Dendritic cell treated with granulocyte-macrophage colony-stimulating factor and Interleukin-4, amounts not matched to agents 40 ng/mL and 50 ng/mL, for 4 days (primary cell): ENCODE results near the gene ATP6V1G2.
"Not testable (repeated sequence)": the region's sequence is repeated elsewhere in the genome, so short reads cannot be mapped to it uniquely, and the experiment has no call there.

Experiments
- H3K27ac Mint-ChIP-seq: one replicate; pipeline ENCODE4 v1.8.0; 2022; ENCODE audit warnings: mild to moderate bottlenecking, mixed read lengths
- H3K27me3 Mint-ChIP-seq: one replicate; pipeline ENCODE4 v1.8.0; 2022; ENCODE audit warnings: mild to moderate bottlenecking, mixed read lengths
- H3K36me3 Mint-ChIP-seq: one replicate; pipeline ENCODE4 v1.8.0; 2022; ENCODE audit warnings: low read depth, mixed read lengths
- H3K4me1 Mint-ChIP-seq: one replicate; pipeline ENCODE4 v1.8.0; 2022; ENCODE audit warnings: low read depth, mixed read lengths
- H3K4me3 Mint-ChIP-seq: one replicate; pipeline ENCODE4 v1.8.0; 2022; ENCODE audit warnings: mild to moderate bottlenecking, moderate library complexity, mixed read lengths
- H3K9me3 Mint-ChIP-seq: one replicate; pipeline ENCODE4 v1.8.0; 2022; ENCODE audit warnings: mixed read lengths
- intact Hi-C: fragments of 100-400 bp; cut with micrococcal nuclease; formaldehyde crosslinking; loops from one replicate; pipeline ENCODE4 v1.15.0; 2022

Gene ATP6V1G2

DNA sequence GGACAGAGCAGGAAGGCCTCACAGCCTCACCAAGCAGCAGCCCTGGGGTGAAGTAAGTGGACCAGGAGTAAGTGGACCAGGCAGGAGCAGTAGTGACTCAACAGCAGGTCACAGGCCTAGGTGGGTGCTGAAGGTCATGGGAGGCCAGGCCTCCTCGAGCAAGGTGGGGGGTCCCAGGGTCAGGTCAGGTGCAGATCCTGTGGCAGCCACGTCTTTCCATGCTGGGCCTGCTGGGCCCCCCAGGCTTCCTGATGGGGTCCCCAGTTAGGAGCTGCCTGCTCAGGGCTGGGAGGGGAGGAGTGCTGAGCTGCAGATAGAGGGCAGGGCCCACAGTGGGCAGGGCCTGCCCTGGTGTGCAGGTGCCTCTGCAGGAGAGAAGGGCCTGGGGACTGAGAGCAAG, 37.4 kb downstream of the ATP6V1G2 start:
- H3K27me3 Mint-ChIP-seq, result not testable (repeated sequence)

DNA sequence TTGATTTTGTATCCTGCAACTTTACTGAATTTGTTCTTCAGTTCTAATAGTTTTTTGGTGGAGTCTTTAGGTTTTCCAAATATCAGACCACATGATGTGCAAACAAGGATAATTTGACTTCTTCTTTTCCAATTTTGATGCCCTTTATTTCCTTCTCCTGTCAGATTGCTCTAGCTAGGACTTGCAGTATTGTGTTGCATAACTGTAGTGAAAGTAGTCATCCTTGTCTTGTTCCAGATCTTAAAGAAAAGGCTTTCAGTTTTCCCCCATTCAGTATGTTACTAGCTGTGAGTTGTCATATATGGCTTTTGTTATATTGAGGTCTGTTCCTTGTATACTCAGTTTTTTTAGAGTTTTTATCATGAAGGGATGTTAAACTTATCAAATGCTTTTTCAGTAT, 43.8 kb downstream of the ATP6V1G2 start:
- intact Hi-C loops, result no loop called here
- Mint-ChIP-seq H3K9me3 (no peaks in the 10 kb centered on the region), H3K4me1 (peaks cover 62% of the 10 kb centered on the region), H3K36me3 (peaks cover 54% of the 10 kb centered on the region), H3K27me3 (no peaks in the 10 kb centered on the region), H3K4me3 (no peak overlapping the region), H3K27ac (no peak overlapping the region)

More for the DNA sequence above, 37.4 kb downstream of the ATP6V1G2 start:
- H3K4me1 Mint-ChIP-seq, result peaks cover 19% of the 10 kb centered on the region
- H3K36me3 Mint-ChIP-seq, result peaks cover 70% of the 10 kb centered on the region
- peak overlapping the region; percentile 17 for H3K27ac Mint-ChIP-seq
- intact Hi-C loops, H3K4me3 Mint-ChIP-seq, H3K9me3 Mint-ChIP-seq: not testable (repeated sequence)

DNA sequence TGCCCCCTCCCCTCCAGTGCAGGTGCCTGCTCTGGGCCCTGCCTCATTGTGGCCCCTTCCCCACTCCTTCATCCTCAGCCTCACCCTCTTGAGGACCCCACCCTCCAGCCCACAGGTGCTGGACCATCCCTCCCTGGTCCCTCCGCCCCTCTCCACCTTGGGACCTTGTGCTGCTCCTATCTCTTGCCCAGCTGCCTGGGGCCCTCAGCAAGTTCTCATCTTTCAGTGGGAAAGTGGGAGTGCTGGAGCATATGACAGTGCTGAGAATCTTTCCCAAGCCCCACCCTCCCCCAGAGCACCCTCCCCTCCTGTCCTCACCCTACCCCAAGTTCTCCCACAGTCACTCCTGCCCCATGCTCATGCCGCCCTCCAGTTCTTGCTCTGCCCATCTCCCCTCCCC, 46.8 kb downstream of the ATP6V1G2 start:
- H3K4me3 Mint-ChIP-seq, H3K27ac Mint-ChIP-seq, H3K27me3 Mint-ChIP-seq, intact Hi-C loops, H3K9me3 Mint-ChIP-seq: not testable (repeated sequence)
- Mint-ChIP-seq H3K36me3 (peaks cover 33% of the 10 kb centered on the region), H3K4me1 (peaks cover 71% of the 10 kb centered on the region)

DNA sequence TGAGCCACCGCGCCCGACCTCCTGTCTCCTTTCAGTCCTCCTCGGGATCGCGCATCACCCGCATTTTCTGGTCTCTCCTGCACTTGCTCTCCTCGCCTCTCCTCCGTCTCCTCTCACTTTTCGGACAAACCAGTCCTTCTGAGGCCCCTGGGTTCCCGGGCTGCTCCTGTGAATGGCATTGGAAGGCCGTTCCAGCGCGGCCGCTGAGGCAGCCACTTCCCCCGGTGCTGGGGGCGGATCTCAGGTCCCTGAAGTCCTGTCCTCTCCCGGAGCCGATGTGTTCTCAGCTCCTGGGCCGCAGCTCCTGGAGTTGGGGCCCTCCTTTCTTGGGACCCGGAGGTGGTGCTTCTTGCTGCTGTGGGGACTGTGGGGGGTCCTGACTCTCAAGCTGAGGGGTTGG, 47.7 kb downstream of the ATP6V1G2 start:
- intact Hi-C loops, result no loop called here
- no peaks in the 10 kb centered on the region for H3K9me3 Mint-ChIP-seq
- H3K27ac Mint-ChIP-seq, result peak overlapping the region; percentile 12
- peaks cover 72% of the 10 kb centered on the region for H3K4me1 Mint-ChIP-seq
- peaks cover 40% of the 10 kb centered on the region for H3K36me3 Mint-ChIP-seq
- H3K27me3 Mint-ChIP-seq, result no peaks in the 10 kb centered on the region
- H3K4me3 Mint-ChIP-seq, result peak overlapping the region; percentile 69

DNA sequence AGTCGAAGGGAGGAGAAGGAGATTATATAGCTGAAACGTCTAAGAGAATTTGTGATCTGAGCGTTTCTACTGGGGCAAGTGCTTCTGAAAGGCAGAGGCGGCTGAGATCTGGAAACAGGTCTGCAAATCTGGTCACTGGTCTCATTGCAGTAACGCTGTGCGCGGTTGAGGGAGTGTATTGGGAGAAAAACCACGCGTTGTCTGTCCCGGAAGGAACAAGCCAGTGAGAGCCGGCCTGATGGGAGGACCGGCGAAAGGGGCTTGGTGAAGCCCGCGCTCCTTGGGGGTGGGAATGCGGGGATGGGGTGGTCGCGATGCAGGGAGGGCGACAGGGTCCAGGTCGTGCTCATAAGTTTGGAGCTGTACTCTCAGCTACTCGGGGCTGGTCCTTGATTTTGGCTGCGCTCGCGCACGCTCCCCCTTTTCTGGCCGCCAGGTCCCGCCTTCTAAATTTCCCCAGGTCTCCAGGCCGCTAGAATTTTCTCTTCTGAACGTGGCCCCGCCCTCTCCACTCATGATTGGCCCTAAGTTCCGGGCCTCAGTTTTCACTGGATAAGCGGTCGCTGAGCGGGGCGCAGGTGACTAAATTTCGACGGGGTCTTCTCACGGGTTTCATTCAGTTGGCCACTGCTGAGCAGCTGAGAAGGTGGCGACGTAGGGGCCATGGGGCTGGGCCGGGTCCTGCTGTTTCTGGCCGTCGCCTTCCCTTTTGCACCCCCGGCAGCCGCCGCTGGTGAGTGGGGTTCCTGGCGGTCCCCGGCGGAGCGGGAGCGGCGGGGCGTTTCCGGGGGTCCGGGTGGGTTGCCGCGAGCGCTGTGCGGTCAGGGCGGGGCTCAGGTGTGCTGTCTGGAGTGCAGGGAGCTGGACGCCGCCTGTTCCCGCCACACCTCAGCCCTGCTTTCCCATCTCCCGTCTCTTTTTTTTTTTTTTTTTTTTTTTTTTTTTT, 48.6 kb downstream of the ATP6V1G2 start, which contains the start of gene MICB:
Gene MICB, plus strand, starts transcription at position 615 of the 946 bp plus-strand sequence. Its CDS starts 49 bp downstream, at position 664.
- Mint-ChIP-seq H3K27me3 (no peaks in the 10 kb centered on the region), H3K4me3 (peak within 1 kb of the TSS; percentile 69), H3K4me1 (peaks cover 69% of the 10 kb centered on the region), H3K36me3 (peaks cover 40% of the 10 kb centered on the region), H3K27ac (peak within 1 kb of the TSS; percentile 78), H3K9me3 (no peaks in the 10 kb centered on the region)
- intact Hi-C loops, result no loop called here

DNA sequence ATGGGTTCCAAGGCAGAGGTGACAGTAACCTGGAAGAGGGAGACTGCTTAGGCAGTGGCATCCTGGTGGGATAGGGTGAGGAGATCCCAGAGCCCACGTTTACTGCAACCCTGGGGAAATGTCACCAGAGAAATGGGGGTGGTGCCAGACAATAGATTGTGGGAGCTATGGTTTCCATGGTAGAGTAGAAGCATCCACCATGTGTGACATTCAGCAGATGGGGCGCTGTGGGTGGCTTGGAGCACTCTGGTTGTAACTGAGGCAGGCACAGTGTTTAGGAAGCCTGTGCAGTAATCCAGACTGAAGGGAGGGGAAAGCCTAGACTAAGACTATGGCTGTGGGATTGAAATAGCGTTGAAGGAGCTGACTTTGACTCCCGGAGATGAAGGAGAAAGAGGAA, 49.6 kb downstream of the ATP6V1G2 start:
- Mint-ChIP-seq H3K4me3 (peak overlapping the region; percentile 69), H3K4me1 (peaks cover 59% of the 10 kb centered on the region), H3K36me3 (peaks cover 40% of the 10 kb centered on the region), H3K27ac (peak overlapping the region; percentile 78)
- intact Hi-C loops, H3K9me3 Mint-ChIP-seq, H3K27me3 Mint-ChIP-seq: not testable (repeated sequence)

DNA sequence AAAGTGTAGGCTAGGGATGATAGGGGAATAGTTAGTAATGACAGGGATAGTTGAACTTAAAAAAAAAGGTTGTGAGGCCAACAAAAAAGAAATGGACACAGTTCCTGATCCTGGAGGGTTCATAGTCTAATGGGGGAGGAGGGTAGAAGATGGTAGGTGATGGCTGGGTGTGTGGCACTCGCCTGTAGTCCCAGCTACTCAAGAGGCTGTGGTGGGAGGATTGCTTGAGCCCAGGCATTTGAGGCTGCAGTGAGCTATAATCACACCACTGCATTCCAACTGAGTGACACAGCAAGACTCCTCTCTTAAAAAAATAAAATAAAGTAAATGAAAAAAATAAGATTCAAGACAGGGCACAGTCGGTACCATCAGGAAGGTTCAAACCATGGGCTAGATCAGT, 50.8 kb downstream of the ATP6V1G2 start:
- intact Hi-C loops, result loop anchor here (2.0 kb wide), 1 partner anchor 51 kb away; the partner anchor contains the start of genes ATP6V1G2 and NFKBIL1
- Mint-ChIP-seq H3K36me3 (peaks cover 36% of the 10 kb centered on the region), H3K27me3 (no peaks in the 10 kb centered on the region), H3K9me3 (no peaks in the 10 kb centered on the region), H3K27ac (peak overlapping the region; percentile 95), H3K4me3 (peak overlapping the region; percentile 90), H3K4me1 (peaks cover 52% of the 10 kb centered on the region)
